SK-N-MC (cell line): ENCODE results near the gene UGT1A4.

Experiments
- DNase-seq: peaks from one replicate; pipeline ENCODE4 v3.0.0-alpha.2; 2011; ENCODE audit warnings: low read depth, low spot score
- H3K27ac ChIP-seq: fragments of 200-600 bp; sonication (generic); 2 replicates; pipeline ENCODE4 v1.5.1; 2016; ENCODE audit warnings: mixed run types
- H3K36me3 ChIP-seq: fragments of 200-600 bp; sonication (generic); 2 replicates; pipeline ENCODE4 v1.6.1; 2017; ENCODE audit warnings: antibody characterized with exemption, low read length, mixed read lengths; ENCODE audit not compliant: insufficient read depth
- H3K4me3 ChIP-seq: fragments of 200-600 bp; sonication (generic); 2 replicates; pipeline ENCODE4 v1.5.1; 2016
- H3K9ac ChIP-seq: fragments of 200-600 bp; sonication (generic); 2 replicates; pipeline ENCODE4 v1.8.0; 2017; ENCODE audit warnings: mixed run types, mixed read lengths; ENCODE audit not compliant: insufficient read length
- H3K9me3 ChIP-seq: fragments of 200-600 bp; sonication (generic); 2 replicates; pipeline ENCODE4 v1.6.1; 2017; ENCODE audit warnings: low read depth, mild to moderate bottlenecking, antibody characterized with exemption, low read length, moderate library complexity, mixed read lengths
- EZH2 ChIP-seq: fragments of 200-600 bp; sonication (generic); IDR thresholded peaks from one replicate; pipeline ENCODE4 v1.6.1; 2017; ENCODE audit warnings: antibody characterized with exemption
- FOXP2 ChIP-seq: optimal IDR thresholded peaks from 2 replicates; pipeline ENCODE3; 2011; ENCODE audit warnings: mild to moderate bottlenecking, moderate library complexity; ENCODE audit not compliant: insufficient read depth; ENCODE audit errors: extremely low read length, control extremely low read depth
- POLR2AphosphoS5 ChIP-seq: IDR thresholded peaks from 2 replicates; pipeline ENCODE4 v1.6.1; 2012; ENCODE audit warnings: mild to moderate bottlenecking, low read depth, low read length, borderline replicate concordance

Gene UGT1A4

DNA sequence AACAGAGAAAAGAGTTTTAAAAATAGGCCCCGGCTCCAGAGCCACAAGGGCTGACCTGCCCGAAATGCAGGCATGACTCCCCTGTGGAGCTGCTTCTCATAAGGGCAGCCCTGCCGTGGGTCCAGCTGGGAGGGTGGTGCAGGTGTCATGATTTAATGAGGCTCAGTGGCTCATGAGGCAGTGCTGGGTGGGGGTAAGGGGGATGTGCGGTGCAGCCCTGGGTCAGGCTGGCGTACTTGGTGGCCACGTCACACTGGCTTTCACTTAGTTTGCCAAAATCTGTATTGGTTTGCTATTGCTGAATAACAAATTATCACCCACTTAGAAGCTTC is 102.2 kb downstream of the UGT1A4 start:
- Histone ChIP-seq H3K9me3 (no peaks in the 10 kb centered on the region), H3K9ac (no peak overlapping the region), H3K36me3 (peaks cover 3% of the 10 kb centered on the region; the same call in 1 of the 2 replicates), H3K4me3 (no peak overlapping the region), H3K27ac (no peak overlapping the region)
- TF ChIP-seq EZH2 = no peak
- DNase-seq = no peak

DNA sequence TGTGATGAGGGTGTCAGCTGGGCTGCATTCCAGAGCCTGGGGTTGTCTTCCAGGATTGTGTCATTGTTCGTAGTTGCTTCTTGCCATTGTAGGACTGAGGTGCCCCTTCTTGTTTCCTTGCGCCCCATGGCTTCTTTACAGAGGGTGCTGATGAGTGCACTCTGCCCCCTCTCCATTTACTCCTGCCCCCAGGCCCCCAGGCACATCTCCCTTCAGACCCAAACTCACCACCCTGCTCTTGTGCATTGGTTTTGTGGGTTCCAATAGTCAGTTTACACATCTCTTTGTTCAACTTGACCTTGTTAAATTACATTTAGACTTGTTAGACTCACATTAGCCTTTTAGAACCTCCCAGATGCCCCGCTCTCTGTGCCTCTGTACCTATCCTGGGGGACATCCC is 102.7 kb downstream of the UGT1A4 start:
- Histone ChIP-seq H3K9ac (no peak overlapping the region), H3K4me3 (no peak overlapping the region), H3K9me3 (no peaks in the 10 kb centered on the region), H3K36me3 (peaks cover 3% of the 10 kb centered on the region; the same call in 1 of the 2 replicates), H3K27ac (no peak overlapping the region)
- no peak for DNase-seq
- TF ChIP-seq POLR2AphosphoS5 (no peak), FOXP2 (no peak), EZH2 (no peak)

DNA sequence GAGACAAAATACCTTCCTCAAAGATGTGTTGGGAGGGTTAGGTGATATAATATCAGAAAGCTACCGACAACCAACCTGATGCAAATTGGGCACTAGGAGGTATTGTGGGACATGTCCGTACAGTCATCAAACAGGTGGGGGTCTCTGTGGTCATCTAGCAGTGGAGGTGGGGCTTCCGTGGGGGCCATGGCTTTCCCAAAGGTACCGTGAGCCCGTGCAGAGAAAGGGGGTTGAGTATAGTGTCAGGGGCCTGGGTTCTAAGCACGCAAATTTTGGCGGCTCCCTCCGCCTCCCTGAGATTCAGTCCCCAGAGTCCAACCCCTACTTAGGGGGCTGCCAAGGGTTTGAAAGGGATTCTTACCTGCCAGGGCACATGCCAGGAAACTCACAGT is 103.2 kb downstream of the UGT1A4 start:
- Histone ChIP-seq H3K27ac (no peak overlapping the region), H3K9me3 (no peaks in the 10 kb centered on the region), H3K4me3 (no peak overlapping the region), H3K9ac (no peak overlapping the region), H3K36me3 (no peaks in the 10 kb centered on the region; the same call in 1 of the 2 replicates)
- TF ChIP-seq POLR2AphosphoS5 = no peak
- no peak for TF ChIP-seq FOXP2
- no peak for TF ChIP-seq EZH2
- no peak for DNase-seq

DNA sequence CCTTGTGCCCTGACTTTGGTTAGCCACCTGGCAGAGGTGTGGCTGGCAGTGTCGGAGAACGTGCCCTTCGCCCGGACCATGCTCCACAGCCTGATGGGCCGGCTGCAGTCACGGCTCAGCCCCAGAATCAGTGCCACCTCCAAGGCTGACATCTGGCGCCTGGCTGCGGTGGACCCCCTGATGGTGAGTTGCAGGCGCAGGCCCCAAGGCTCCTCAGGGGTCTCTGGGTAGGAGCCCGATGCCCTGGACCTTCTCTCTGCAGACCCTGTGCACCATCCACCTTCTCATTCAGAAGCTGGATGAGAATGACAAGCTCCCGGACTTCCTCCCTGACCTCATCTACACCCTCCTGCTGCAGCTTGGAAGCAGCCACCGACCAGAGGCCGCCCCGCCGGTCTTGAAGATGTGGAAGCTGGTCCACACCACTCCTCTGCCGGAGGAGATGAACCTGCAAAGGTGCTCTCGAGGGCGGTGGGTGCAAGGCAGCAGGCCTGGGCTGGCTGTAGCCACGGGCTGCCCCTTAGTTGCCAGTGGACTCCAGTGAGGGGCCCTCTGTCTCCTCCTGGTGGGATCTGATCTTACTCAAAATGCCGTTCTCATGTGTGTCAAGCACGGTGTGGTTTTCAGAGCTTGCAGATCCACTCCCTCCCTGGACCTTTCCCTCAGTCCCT is 103.7 kb downstream of the UGT1A4 start:
- no peaks in the 10 kb centered on the region for H3K9me3 ChIP-seq
- TF ChIP-seq EZH2 = no peak
- TF ChIP-seq FOXP2 = no peak
- TF ChIP-seq POLR2AphosphoS5 = no peak
- no peak overlapping the region for H3K9ac ChIP-seq
- H3K27ac ChIP-seq = no peak overlapping the region
- DNase-seq = no peak
- H3K4me3 ChIP-seq = no peak overlapping the region
- H3K36me3 ChIP-seq = no peaks in the 10 kb centered on the region; the same call in 1 of the 2 replicates
